ENCODE measurements around the gene MLLT6. TPM values are rescaled to one million over a fixed set of nuclear protein-coding genes. Genes with fewer than 3 reads are reported as not detected.
A peak's percentile ranks its signal among the peaks of the same experiment; 100 is the strongest.

The MLLT6 gene
- total RNA-seq, 2 experiments from 2014 or later = 81.7 to 174 TPM

DNA sequence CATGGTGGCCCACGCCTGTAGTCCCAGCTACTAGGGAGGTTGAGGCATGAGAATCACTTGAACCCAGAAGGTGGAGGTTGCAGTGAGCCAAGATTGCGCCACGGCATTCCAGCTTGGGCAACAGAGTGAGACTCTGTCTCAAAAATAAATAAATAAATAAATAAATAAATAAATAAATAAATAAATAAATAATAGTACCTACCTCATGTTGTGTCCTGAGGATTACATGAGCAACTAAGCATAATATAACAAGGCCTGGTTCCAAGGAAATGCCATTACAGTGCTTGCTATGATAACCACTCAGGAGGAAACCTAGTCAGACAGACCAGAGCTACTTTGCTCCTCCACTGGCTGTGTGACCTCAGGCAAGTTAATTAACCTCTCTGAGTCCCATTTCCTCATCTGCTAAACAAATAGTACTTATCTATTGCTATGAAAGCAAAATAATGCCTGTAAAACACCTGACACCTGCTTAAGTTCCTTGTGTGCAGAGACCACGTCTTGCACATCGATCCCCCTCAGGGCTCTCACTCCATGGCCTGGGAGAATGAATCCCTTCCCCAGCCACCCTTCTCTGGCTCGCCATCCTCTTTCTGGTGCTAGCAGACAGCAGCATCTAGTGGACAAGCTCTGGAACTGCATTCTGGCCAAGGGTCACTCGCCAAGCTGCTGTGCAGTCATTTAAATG is 37.8 kb upstream of the MLLT6 start:
- H3K4me2 ChIP-seq (ENCODE audit: low read length) = no peak overlapping the region
- H3K9me2 ChIP-seq (ENCODE audit: insufficient read depth, low read length) = no peaks in the 10 kb centered on the region
- DNase-seq (ENCODE audit: low spot score) = peak; percentile 78
- H3K27ac ChIP-seq (ENCODE audit: low read depth, low read length, poor library complexity, severe bottlenecking) = no peak overlapping the region
- intact Hi-C loops (cut with micrococcal nuclease; ENCODE audit: unreplicated experiment) = loop anchor here (1.0 to 10.0 kb wide), 3 partner anchors 109 to 242 kb away; partner anchors contain the start of gene ARHGAP23
- POLR2A ChIA-PET = no interaction called here
- peaks cover 4% of the 10 kb centered on the region for H3K4me1 ChIP-seq (ENCODE audit: insufficient read depth, low read length, poor library complexity, severe bottlenecking)
- CTCF ChIA-PET (ENCODE audit: unreplicated experiment) = interaction anchor here (0.6 to 1.3 kb wide), 4 partner anchors 9 to 326 kb away, joined by 3 to 26 read pairs (median 3); no protein-coding TSS in a partner anchor
- H3K79me2 ChIP-seq (ENCODE audit: insufficient read depth, low read depth, low read length) = no peaks in the 10 kb centered on the region
- H4K20me1 ChIP-seq (ENCODE audit: insufficient read depth, low read length) = no peaks in the 10 kb centered on the region
- H3K4me3 ChIP-seq (ENCODE audit: low read depth, low read length, poor library complexity, severe bottlenecking) = no peak overlapping the region
- H2AFZ ChIP-seq (ENCODE audit: low read length) = no peak overlapping the region
- BruUV-seq (replicated peaks) = no TSS peak
- no peaks in the 10 kb centered on the region for H3K9me3 ChIP-seq (ENCODE audit: low read length)
- H3K36me3 ChIP-seq (ENCODE audit: insufficient read depth, low read length) = no peaks in the 10 kb centered on the region
- TF ChIP-seq EZH2phosphoT487 (IDR thresholded peaks at IDR 0.05; ENCODE audit: borderline replicate concordance, low read depth, low read length) (no peak), CTCF (conservative IDR thresholded peaks at IDR 0.05; ENCODE audit: low read length) (peak; percentile 100)

- H2AFZ ChIP-seq (ENCODE audit: low read length) = no peak overlapping the region
- H4K20me1 ChIP-seq (ENCODE audit: insufficient read depth, low read length) = no peaks in the 10 kb centered on the region
- ChIA-PET CTCF (ENCODE audit: unreplicated experiment) (interaction anchor here (0.6 to 1.3 kb wide), 4 partner anchors 10 to 326 kb away, joined by 3 to 26 read pairs (median 3); no protein-coding TSS in a partner anchor), POLR2A (interaction anchor here (1.3 kb wide), 1 partner anchor 9 kb away, joined by 3 read pairs; no protein-coding TSS in a partner anchor)
- no peaks in the 10 kb centered on the region for H3K36me3 ChIP-seq (ENCODE audit: insufficient read depth, low read length)
- no peak overlapping the region for H3K4me3 ChIP-seq (ENCODE audit: low read depth, low read length, poor library complexity, severe bottlenecking)
- TF ChIP-seq CTCF (conservative IDR thresholded peaks at IDR 0.05; ENCODE audit: low read length) (no peak; the same call in none of the 2 replicates), EZH2phosphoT487 (IDR thresholded peaks at IDR 0.05; ENCODE audit: borderline replicate concordance, low read depth, low read length) (no peak)
- H3K4me1 ChIP-seq (ENCODE audit: insufficient read depth, low read length, poor library complexity, severe bottlenecking) = peaks cover 6% of the 10 kb centered on the region
- no TSS peak for BruUV-seq (replicated peaks)
- H3K79me2 ChIP-seq (ENCODE audit: insufficient read depth, low read depth, low read length) = no peaks in the 10 kb centered on the region
- no peak overlapping the region for H3K4me2 ChIP-seq (ENCODE audit: low read length)
- H3K9me3 ChIP-seq (ENCODE audit: low read length) = no peaks in the 10 kb centered on the region
- intact Hi-C loops (cut with micrococcal nuclease; ENCODE audit: unreplicated experiment) = loop anchor here (1.0 to 10.0 kb wide), 3 partner anchors 109 to 243 kb away; partner anchors contain the start of gene ARHGAP23
- DNase-seq (ENCODE audit: low spot score) = no peak
- no peaks in the 10 kb centered on the region for H3K9me2 ChIP-seq (ENCODE audit: insufficient read depth, low read length)
- H3K27ac ChIP-seq (ENCODE audit: low read depth, low read length, poor library complexity, severe bottlenecking) = no peak overlapping the region
Observed at GRCh38 chr17:38667787-38668122, 37.3 kb upstream of the MLLT6 start.

DNA sequence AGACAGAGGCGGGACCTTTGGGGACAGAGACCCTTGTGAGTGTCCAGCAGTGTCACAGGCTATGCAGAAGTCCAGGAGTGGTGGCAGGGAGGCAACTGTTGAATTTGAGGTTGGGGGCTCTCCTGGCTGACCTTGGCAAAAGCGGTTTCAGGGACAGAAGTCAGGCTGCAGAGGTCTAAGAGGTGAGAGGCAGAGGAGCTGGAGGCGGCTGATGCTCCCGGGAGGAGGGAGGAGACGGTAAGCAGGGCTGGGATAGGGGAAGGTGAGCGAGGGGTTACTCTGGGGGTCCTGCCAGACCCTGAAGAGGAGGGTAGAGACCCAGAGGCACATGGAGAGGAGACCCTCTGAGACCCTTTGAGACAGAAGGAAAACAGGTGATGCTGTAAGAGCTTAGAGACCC is 35.6 kb upstream of the MLLT6 start:
- ChIA-PET POLR2A (no interaction called here), CTCF (ENCODE audit: unreplicated experiment) (interaction anchor here (1.1 kb wide), 1 partner anchor 85 kb away, joined by 4 read pairs; no protein-coding TSS in a partner anchor)
- BruUV-seq (replicated peaks) = no TSS peak
- H3K4me2 ChIP-seq (ENCODE audit: low read length) = no peak overlapping the region
- H3K79me2 ChIP-seq (ENCODE audit: insufficient read depth, low read depth, low read length) = no peaks in the 10 kb centered on the region
- H4K20me1 ChIP-seq (ENCODE audit: insufficient read depth, low read length) = no peaks in the 10 kb centered on the region
- intact Hi-C loops (cut with micrococcal nuclease; ENCODE audit: unreplicated experiment) = loop anchor here (10.0 kb wide), 1 partner anchor 245 kb away; the partner anchor contains the start of gene ARHGAP23
- H3K4me1 ChIP-seq (ENCODE audit: insufficient read depth, low read length, poor library complexity, severe bottlenecking) = peaks cover 12% of the 10 kb centered on the region
- H3K4me3 ChIP-seq (ENCODE audit: low read depth, low read length, poor library complexity, severe bottlenecking) = no peak overlapping the region
- H3K27ac ChIP-seq (ENCODE audit: low read depth, low read length, poor library complexity, severe bottlenecking) = no peak overlapping the region
- H3K9me3 ChIP-seq (ENCODE audit: low read length) = no peaks in the 10 kb centered on the region
- DNase-seq (ENCODE audit: low spot score) = no peak
- TF ChIP-seq CTCF (conservative IDR thresholded peaks at IDR 0.05; ENCODE audit: low read length) (no peak), EZH2phosphoT487 (IDR thresholded peaks at IDR 0.05; ENCODE audit: borderline replicate concordance, low read depth, low read length) (no peak)
- H3K9me2 ChIP-seq (ENCODE audit: insufficient read depth, low read length) = no peaks in the 10 kb centered on the region
- no peak overlapping the region for H2AFZ ChIP-seq (ENCODE audit: low read length)
- H3K36me3 ChIP-seq (ENCODE audit: insufficient read depth, low read length) = no peaks in the 10 kb centered on the region

All from OCI-LY7 (cell line).